Chondrocyte (in vitro differentiated cells): Measurements from ENCODE around the gene CD46. TPM values are rescaled to one million over a fixed set of nuclear protein-coding genes. Genes with fewer than 3 reads are reported as not detected.
"Not testable (repeated sequence)": the region's sequence is repeated elsewhere in the genome, so short reads cannot be mapped to it uniquely, and the experiment has no call there.

Source experiments
- DNase-seq: peaks from one replicate; pipeline ENCODE4 v3.0.0; 2021; ENCODE audit warnings: mixed read lengths, low spot score
- H3K27ac Mint-ChIP-seq: one replicate; pipeline ENCODE4 v1.8.0; 2021; ENCODE audit warnings: mild to moderate bottlenecking, moderate library complexity, mixed read lengths; ENCODE audit not compliant: unreplicated experiment
- H3K27me3 Mint-ChIP-seq: 2 replicates; pipeline ENCODE4 v1.8.0; 2021; ENCODE audit warnings: low read depth, mixed read lengths
- H3K36me3 Mint-ChIP-seq: 2 replicates; pipeline ENCODE4 v1.8.0; 2021; ENCODE audit warnings: low read depth, mixed read lengths
- H3K4me1 Mint-ChIP-seq: 2 replicates; pipeline ENCODE4 v1.8.0; 2021; ENCODE audit warnings: low read depth, mild to moderate bottlenecking, mixed read lengths
- H3K4me3 Mint-ChIP-seq: one replicate; pipeline ENCODE4 v1.8.0; 2021; ENCODE audit warnings: mild to moderate bottlenecking, moderate library complexity, mixed read lengths; ENCODE audit not compliant: unreplicated experiment
- H3K9me3 Mint-ChIP-seq: 2 replicates; pipeline ENCODE4 v1.8.0; 2021; ENCODE audit warnings: low read depth, mixed read lengths
- long read RNA-seq: library from polyadenylated mRNA; stranded (forward); transcript quantifications from one replicate; pipeline ENCODE4 v2.0.0, GENCODE V29; 2021
- total RNA-seq: library from RNA; stranded (reverse); gene quantifications from 3 replicates; pipeline ENCODE4 v1.2.1, GENCODE V29; 2021
- TF ChIP-seq, protein P1 (sequence below): fragments of 200-600 bp; sonication (generic); IDR thresholded peaks from 2 replicates; pipeline ENCODE4 v1.5.0; 2021; ENCODE audit warnings: antibody characterized with exemption, mild to moderate bottlenecking, moderate library complexity

Gene CD46
- total RNA-seq = 96.4 to 99.9 TPM (median 97.8 TPM) in 3 replicates
- long read RNA-seq, transcript CD46-208 (13 exons, 3,326 nt) = minor isoform, 82 of 243 reads
- long read RNA-seq, transcript CD46-203 (12 exons, 3,233 nt) = major isoform, 86 of 243 reads
- long read RNA-seq, transcript CD46-204 (11 exons, 3,188 nt) = minor isoform, 17 of 243 reads
- long read RNA-seq, transcript CD46-207 (12 exons, 3,281 nt) = minor isoform, 13 of 243 reads
- long read RNA-seq, partial matches to known transcripts = 3 of 243 reads
- long read RNA-seq, other reads (novel, unspliced or antisense) = 30 of 243 reads

DNA sequence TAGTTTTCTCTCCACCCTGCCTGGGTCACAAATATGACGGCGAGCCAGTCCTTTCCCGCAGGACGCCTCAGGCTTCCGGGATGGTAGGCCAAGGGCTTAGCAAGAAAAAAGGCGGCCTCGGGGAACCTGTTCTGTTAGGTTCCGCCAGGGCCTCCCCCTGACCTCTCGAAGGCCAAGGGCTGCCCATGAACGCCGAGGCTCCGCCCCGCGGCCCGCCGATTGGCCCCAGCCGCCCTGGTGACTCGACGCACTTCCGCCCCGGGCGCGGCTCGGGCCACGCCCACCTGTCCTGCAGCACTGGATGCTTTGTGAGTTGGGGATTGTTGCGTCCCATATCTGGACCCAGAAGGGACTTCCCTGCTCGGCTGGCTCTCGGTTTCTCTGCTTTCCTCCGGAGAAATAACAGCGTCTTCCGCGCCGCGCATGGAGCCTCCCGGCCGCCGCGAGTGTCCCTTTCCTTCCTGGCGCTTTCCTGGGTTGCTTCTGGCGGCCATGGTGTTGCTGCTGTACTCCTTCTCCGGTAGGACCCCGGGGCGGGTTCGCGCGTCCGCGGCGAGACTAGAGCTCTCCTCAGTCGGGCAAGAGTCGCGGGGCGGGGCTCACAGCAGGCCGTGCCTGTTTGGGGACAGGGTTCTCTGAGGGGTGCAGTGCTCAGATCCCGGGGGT, at the start of gene CD46:
Gene CD46, plus strand, starts transcription at position 265 of the 666 bp plus-strand sequence. Its CDS starts 159 bp downstream, at position 424.
- Mint-ChIP-seq H3K27me3 (no peaks in the 10 kb centered on the region), H3K4me1 (peaks cover 41% of the 10 kb centered on the region), H3K36me3 (peaks cover 2% of the 10 kb centered on the region), H3K9me3 (no peaks in the 10 kb centered on the region), H3K27ac (peak within 1 kb of the TSS; percentile 98), H3K4me3 (peak within 1 kb of the TSS; percentile 100)
- TF ChIP-seq, protein P1, sequence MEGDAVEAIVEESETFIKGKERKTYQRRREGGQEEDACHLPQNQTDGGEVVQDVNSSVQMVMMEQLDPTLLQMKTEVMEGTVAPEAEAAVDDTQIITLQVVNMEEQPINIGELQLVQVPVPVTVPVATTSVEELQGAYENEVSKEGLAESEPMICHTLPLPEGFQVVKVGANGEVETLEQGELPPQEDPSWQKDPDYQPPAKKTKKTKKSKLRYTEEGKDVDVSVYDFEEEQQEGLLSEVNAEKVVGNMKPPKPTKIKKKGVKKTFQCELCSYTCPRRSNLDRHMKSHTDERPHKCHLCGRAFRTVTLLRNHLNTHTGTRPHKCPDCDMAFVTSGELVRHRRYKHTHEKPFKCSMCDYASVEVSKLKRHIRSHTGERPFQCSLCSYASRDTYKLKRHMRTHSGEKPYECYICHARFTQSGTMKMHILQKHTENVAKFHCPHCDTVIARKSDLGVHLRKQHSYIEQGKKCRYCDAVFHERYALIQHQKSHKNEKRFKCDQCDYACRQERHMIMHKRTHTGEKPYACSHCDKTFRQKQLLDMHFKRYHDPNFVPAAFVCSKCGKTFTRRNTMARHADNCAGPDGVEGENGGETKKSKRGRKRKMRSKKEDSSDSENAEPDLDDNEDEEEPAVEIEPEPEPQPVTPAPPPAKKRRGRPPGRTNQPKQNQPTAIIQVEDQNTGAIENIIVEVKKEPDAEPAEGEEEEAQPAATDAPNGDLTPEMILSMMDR = no peak
- DNase-seq = peak; percentile 97

DNA sequence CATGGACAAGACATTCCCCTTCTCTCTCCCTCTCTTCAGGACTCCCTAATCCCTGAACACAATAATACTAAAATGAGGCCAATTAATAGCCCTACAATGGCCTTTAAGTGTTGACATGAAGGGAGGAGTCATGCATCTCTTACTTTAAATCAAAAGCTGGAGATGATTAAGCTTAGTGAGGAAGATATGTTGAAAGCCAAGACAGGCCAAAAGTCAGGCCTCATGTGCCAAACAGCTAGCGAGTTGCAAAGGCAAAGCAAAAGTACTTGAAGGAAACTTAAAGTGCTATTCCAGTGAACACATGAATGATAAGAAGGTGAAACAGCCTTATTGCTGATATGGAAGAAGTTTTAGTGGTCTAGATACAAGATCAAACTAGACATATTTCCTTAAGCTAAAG, 49.5 kb upstream of the CD46 start:
- Mint-ChIP-seq H3K27ac (no peak overlapping the region), H3K27me3 (peaks cover 2% of the 10 kb centered on the region), H3K36me3 (no peaks in the 10 kb centered on the region), H3K9me3 (no peaks in the 10 kb centered on the region), H3K4me1 (peaks cover 2% of the 10 kb centered on the region), H3K4me3 (no peak overlapping the region)
- no peak for DNase-seq
- TF ChIP-seq, protein P1 = no peak

DNA sequence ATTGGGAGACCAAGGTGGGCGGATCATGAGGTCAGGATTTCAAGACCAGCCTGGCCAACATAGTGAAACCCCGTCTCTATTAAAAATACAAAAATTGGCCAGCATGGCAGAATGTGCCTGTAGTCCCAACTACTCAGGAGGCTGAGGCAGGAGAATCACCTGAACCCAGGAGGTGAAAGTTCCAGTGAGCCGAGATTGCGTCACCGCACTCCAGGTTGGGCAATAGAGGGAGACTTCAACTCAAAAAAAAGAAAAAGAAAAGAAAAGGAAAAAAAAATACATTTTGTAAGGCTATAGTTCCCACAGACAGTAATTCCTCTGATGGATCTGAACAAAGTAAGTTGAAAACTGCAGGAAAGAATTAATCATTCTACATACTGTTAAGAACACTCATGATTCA, 48.1 kb upstream of the CD46 start:
- Mint-ChIP-seq H3K36me3 (no peaks in the 10 kb centered on the region), H3K4me3 (no peak overlapping the region), H3K27ac (no peak overlapping the region), H3K27me3 (no peaks in the 10 kb centered on the region), H3K4me1 (peaks cover 5% of the 10 kb centered on the region), H3K9me3 (no peaks in the 10 kb centered on the region)
- TF ChIP-seq, protein P1 = no peak
- DNase-seq = no peak

DNA sequence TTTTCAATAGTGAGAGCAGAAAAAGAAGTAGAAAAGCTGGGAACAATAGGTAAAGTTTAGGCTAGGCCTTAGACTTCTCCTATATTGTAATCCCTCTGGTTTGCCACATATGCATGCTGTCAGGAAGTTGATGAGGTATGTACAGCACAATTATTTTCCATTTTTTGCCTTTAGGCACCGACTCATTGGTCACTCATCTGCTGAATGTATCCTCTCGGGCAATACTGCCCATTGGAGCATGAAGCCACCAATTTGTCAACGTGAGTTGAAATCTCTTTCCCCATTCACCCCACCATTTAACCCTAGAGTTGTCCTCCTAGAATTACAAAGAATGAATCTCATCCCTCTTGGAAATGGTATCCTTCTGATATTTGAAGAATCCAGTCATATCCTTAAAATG, 43.9 kb upstream of the CD46 start:
- not testable (repeated sequence) for H3K27ac Mint-ChIP-seq, H3K4me1 Mint-ChIP-seq, H3K9me3 Mint-ChIP-seq, H3K36me3 Mint-ChIP-seq, DNase-seq, H3K27me3 Mint-ChIP-seq, H3K4me3 Mint-ChIP-seq

DNA sequence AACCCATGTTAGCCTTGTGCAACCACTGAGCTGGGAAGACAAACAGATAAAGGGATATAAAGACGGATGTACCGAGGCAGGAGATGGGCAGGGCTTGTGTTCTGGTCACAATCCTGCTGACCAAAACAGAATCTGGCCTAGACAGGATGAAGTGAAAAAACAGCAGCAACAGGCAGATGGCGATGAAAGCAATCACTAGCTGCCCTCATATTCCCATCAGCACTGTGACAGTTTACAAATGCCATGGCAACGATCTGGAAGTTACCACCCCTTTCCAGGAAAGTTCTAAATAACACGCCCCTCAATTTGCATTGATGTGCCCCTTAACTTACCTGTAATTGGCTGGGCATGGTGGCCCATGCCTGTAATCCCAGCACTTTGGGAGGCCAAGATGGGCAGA, 40.6 kb upstream of the CD46 start:
- DNase-seq = no peak
- H3K9me3 Mint-ChIP-seq = no peaks in the 10 kb centered on the region
- H3K27me3 Mint-ChIP-seq = peaks cover 1% of the 10 kb centered on the region
- H3K36me3 Mint-ChIP-seq = no peaks in the 10 kb centered on the region
- TF ChIP-seq, protein P1 = peak; percentile 21
- H3K27ac Mint-ChIP-seq = no peak overlapping the region
- peaks cover 5% of the 10 kb centered on the region for H3K4me1 Mint-ChIP-seq
- no peak overlapping the region for H3K4me3 Mint-ChIP-seq

DNA sequence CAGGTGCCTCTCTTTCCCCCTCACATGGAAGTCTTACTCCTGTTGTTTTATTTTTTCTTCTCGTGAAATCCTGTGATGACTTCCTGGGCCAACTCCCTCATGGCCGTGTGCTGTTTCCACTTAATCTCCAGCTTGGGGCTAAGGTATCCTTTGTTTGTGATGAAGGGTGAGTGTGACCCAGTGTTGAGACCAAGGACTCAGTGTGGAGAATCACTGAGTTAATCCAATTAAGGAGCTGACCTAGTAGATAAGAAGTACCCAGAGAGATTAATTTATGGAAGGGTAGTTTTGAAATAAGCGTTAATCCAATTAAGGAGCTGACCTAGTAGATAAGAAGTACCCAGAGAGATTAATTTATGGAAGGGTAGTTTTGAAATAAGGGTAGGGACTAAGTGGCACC, 39.2 kb upstream of the CD46 start:
- H3K4me1 Mint-ChIP-seq, H3K36me3 Mint-ChIP-seq, DNase-seq, H3K27ac Mint-ChIP-seq, H3K4me3 Mint-ChIP-seq, H3K9me3 Mint-ChIP-seq, H3K27me3 Mint-ChIP-seq: not testable (repeated sequence)
